AG09309 (cell line): ENCODE data around the gene CERT1.

Source experiments
- DNase-seq: peaks from one replicate; pipeline ENCODE4 v3.0.0-alpha.2; 2010; ENCODE audit warnings: low read depth
- H3K4me3 ChIP-seq: 2 replicates; pipeline ENCODE4 v1.5.1; 2011; ENCODE audit warnings: mild to moderate bottlenecking, low read depth, low read length, moderate library complexity; ENCODE audit not compliant: control insufficient read depth
- TF ChIP-seq, protein P1 (sequence below): IDR thresholded peaks from 2 replicates; pipeline ENCODE4 v1.5.1; 2011; ENCODE audit warnings: mild to moderate bottlenecking, low read depth, low read length, inconsistent platforms; ENCODE audit not compliant: insufficient read depth, control insufficient read depth; ENCODE audit errors: missing control alignments

Gene CERT1

DNA sequence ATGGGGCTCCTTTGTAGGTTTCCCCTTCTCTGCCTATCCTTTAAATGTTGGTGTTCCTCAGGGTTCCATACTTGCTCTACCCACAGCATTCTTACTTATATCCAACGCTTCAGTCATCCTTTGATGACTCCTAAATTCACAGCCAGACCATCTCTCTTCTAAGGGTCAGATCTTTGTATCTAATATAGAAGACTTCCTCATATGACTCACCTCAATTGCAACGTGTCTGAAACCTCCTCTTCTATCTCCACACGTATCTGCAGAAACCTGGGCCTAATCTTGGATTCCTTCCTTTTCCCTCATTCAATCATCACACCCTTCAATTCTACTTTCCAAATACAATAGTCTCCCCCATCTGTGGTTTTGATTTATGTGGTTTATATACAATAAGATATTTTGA lies 106.1 kb downstream of the CERT1 start:
- TF ChIP-seq, protein P1, sequence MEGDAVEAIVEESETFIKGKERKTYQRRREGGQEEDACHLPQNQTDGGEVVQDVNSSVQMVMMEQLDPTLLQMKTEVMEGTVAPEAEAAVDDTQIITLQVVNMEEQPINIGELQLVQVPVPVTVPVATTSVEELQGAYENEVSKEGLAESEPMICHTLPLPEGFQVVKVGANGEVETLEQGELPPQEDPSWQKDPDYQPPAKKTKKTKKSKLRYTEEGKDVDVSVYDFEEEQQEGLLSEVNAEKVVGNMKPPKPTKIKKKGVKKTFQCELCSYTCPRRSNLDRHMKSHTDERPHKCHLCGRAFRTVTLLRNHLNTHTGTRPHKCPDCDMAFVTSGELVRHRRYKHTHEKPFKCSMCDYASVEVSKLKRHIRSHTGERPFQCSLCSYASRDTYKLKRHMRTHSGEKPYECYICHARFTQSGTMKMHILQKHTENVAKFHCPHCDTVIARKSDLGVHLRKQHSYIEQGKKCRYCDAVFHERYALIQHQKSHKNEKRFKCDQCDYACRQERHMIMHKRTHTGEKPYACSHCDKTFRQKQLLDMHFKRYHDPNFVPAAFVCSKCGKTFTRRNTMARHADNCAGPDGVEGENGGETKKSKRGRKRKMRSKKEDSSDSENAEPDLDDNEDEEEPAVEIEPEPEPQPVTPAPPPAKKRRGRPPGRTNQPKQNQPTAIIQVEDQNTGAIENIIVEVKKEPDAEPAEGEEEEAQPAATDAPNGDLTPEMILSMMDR = no peak
- DNase-seq = no peak

DNA sequence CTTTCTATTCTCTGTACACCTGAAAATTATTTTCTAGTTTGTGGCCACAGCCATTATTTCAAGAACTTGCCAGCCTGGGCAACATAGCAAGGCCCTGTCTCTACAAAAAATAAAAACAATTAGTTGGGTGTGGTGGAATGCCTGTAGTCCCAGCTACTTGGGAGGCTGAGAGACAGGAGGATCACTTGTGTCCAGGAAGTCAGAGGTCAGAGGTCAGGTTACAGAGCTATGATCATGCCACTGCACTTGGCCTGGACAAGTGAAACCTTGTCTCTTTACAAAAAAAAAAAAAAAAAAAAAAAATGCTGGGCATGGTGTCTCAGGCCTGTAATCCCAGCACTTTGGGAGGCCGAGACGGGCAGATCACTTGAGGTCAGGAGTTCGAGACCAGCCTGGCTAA lies 116.2 kb downstream of the CERT1 start:
- no peak for DNase-seq
- H3K4me3 ChIP-seq = no peak overlapping the region
- TF ChIP-seq, protein P1 = no peak

More for the DNA sequence above, 106.1 kb downstream of the CERT1 start:
- H3K4me3 ChIP-seq = no peak overlapping the region

DNA sequence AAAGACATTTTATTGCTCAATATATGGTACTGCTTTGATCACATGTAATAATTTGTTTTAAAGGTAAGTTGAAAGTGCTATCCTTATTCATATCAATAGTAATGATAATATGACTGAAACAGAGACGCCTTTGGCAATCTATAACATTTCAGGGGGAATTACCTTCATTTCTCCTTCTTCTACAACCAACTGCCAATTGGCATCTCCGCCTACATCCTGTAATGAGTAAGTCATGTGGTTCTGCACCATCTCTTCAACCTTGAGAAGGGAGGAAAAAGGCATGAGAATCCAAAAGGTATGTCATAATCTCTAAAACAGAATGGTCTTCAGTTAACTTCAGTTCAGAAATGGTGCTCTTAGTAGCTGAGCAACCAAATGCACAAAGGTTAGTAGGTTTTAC lies 122.0 kb downstream of the CERT1 start:
- DNase-seq = no peak
- TF ChIP-seq, protein P1 = no peak

DNA sequence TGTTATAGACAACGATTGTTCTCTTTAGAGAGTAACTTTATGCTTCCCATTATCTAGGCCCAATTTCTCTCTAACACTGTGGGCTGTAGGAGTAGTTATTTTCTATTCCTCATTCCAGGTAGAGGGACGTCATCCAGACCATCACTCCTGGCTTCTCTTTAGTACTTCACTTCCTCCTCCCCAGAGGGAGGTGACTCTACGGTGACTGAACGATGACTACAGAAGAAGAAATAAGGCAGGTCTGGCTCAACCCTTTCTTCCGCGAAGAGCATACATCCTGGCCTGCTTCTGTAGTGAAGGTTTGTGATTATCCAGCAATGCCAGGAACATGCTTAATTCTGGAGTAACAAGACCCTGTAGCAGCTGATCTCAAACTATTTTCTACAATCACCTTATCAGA lies 123.6 kb downstream of the CERT1 start:
- no peak overlapping the region for H3K4me3 ChIP-seq
- TF ChIP-seq, protein P1 = no peak
- no peak for DNase-seq

More for the DNA sequence above, 122.0 kb downstream of the CERT1 start:
- H3K4me3 ChIP-seq = no peak overlapping the region

DNA sequence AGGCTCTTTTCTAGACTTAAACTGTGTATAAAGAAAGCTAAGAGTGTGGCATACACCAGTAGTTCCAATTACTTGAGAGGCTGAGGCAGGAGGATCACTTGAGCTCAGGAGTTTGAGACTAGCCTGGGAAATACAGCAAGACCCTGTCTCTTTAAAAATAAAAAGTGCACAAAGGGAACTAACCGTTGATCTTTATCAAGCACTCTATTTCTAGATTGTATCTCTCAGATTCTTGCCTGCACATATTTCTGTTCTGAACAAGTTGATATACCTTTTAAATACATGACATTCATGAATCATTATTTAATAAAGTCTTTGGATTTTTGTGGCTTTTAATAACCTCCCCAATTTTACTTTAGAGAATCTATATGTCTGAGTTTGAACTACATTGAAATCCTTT lies 127.2 kb downstream of the CERT1 start:
- no peak overlapping the region for H3K4me3 ChIP-seq
- no peak for DNase-seq
- TF ChIP-seq, protein P1 = no peak

DNA sequence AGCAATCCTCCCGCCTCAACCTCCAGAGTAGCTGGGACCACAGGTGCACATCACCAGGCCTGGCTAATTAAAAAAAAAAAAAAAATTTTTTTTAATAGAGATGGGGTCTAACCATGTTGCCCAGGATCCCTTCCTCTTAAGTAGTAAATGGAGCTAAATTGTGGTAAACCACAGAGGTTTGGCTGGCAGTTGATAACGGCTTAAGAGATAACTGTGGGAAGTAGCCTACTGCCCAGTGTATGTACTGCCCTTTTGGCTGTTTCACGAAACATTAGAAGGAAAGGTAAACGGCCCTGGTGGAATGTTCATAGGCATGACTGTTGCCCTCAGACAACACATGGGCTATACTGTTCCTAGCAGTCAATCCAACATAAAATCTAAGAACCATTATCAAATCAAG lies 130.0 kb downstream of the CERT1 start:
- TF ChIP-seq, protein P1 = no peak
- DNase-seq = no peak

DNA sequence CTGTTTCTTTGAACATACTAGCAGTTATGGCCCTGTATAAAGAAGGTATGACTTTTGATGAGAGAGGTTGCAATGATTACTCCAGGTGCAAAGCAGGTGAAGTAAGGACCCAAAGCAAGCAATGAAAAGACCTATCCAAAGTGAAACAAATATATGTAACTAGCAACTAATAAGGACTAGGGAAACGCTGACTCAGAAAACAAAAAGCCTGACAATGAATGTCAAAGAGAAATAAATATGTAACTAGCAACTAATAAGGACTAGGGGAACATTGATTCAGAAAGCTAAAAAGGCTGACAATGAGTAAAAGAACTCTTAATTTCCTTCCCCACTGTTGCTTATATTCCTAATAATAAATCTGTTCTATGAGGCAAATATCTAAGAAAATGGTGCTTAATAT lies 131.3 kb downstream of the CERT1 start:
- TF ChIP-seq, protein P1 = no peak
- DNase-seq = no peak

More for the DNA sequence above, 130.0 kb downstream of the CERT1 start:
- no peak overlapping the region for H3K4me3 ChIP-seq

More for the DNA sequence above, 131.3 kb downstream of the CERT1 start:
- no peak overlapping the region for H3K4me3 ChIP-seq
